Tibial nerve (tissue), 4 donors: ENCODE results near the gene NUDT17.

ENCODE experiments used
- EP300 ChIP-seq, 2 donors: sonication (generic); formaldehyde crosslinking; IDR thresholded peaks; one replicate each; pipeline ENCODE4 v1.6.1; 2017; ENCODE audit warnings: antibody characterized with exemption in 2 of 2, mild to moderate bottlenecking in 1 of 2
- POLR2A ChIP-seq, 2 donors: fragments of 450-650 bp; IDR thresholded peaks; one replicate each; pipeline ENCODE4 v1.6.1; 2017; ENCODE audit warnings: antibody characterized with exemption in 2 of 2, mild to moderate bottlenecking in 2 of 2, moderate library complexity in 2 of 2
- TF ChIP-seq, protein P1 (sequence below), 5 experiments: fragments of 200-600 bp in 3 of 5; fragments of 450-650 bp in 2 of 5; sonication (generic) in 3 of 5; IDR thresholded peaks; one replicate each; pipeline ENCODE4 v1.5.1; 2016 to 2019; ENCODE audit warnings: antibody characterized with exemption in 5 of 5, mild to moderate bottlenecking in 3 of 5, moderate library complexity in 2 of 5

- TF ChIP-seq, protein P1, sequence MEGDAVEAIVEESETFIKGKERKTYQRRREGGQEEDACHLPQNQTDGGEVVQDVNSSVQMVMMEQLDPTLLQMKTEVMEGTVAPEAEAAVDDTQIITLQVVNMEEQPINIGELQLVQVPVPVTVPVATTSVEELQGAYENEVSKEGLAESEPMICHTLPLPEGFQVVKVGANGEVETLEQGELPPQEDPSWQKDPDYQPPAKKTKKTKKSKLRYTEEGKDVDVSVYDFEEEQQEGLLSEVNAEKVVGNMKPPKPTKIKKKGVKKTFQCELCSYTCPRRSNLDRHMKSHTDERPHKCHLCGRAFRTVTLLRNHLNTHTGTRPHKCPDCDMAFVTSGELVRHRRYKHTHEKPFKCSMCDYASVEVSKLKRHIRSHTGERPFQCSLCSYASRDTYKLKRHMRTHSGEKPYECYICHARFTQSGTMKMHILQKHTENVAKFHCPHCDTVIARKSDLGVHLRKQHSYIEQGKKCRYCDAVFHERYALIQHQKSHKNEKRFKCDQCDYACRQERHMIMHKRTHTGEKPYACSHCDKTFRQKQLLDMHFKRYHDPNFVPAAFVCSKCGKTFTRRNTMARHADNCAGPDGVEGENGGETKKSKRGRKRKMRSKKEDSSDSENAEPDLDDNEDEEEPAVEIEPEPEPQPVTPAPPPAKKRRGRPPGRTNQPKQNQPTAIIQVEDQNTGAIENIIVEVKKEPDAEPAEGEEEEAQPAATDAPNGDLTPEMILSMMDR (IDR thresholded peaks at IDR 0.05), result peak in 1 of 5 experiments; percentile 13
- peak; percentile 56 to 83 for TF ChIP-seq POLR2A (IDR thresholded peaks at IDR 0.05)
- peak in 1 of 2 donors; percentile 90 for TF ChIP-seq EP300 (IDR thresholded peaks at IDR 0.05)
Observed at GRCh38 chr1:145858901-145859490, 13.6 kb downstream of the NUDT17 start, which contains the start of gene PIAS3.
